ENCODE results near the gene SPTBN1. TPM values are rescaled to one million over a fixed set of nuclear protein-coding genes. Genes with fewer than 3 reads are reported as not detected.

SPTBN1 gene
- total and polyA plus RNA-seq, 9 donors, result 108 to 314 (median 232) TPM

GRCh38 chr2:54704238-54704637, 248.1 kb downstream of the SPTBN1 start:
- Histone ChIP-seq H3K27me3 (no peaks in the 10 kb centered on the region), H3K4me3 (no peak overlapping the region), H3K9me3 (no peaks in the 10 kb centered on the region), H3K27ac (no peak overlapping the region), H3K36me3 (no peaks in the 10 kb centered on the region), H3K4me1 (ENCODE audit: insufficient read depth) (no peaks in the 10 kb centered on the region)
- TF ChIP-seq CTCF (IDR thresholded peaks at IDR 0.05) (no peak), POLR2A (IDR thresholded peaks at IDR 0.05) (no peak), EP300 (IDR thresholded peaks at IDR 0.05) (no peak)
- DNase-seq, result no peak
- intact Hi-C loops (cut with DNase I), result loop anchor here in 1 of 4 donors (10.0 kb wide), 2 partner anchors 169 to 599 kb away; no protein-coding TSS in a partner anchor
- WGBS, 3 donors, result 93 to 97% (median 96%) methylated on average over 1 of the region's 1 CpG

DNA sequence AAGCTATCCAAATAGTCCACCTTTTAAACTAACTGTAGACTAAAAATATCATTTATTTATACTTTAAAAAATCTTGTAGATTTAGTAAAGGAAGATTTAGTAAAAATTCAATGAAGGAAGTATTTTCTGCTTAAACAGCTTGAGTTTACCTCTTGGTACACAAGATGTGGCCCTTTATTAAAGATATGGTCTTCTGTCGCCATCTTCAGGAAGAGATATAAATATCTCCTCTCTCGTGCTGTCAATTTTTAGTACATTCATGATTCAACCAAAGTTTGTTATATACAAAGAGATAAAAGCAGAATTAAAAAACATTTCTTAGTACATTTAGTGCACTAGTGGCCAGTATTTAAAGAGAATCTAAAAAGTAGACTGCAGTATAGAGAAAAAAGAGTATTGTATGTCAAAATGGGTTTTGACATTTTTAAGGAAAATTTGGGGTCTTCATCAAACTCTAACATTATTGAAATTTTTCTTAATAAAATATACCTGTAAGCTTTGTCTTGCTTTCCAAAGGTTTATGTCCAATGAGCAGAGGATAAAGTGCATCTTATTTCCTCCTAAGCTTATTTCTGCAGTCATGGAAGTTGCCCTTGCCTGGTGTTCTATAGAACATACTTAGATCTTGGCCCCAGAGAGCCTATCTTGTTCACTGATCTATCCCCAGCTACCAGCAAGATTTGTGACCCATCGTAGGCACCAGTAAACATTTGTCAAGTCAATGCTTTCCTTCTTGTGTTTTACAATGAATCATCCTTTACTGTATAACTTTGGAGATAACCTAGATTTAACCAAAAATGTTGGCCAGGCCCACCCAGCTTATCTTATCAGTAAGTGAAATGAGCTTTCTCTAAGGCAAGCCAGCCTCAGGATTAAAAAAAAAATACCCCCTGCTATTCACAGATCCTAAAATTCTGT, 248.8 kb downstream of the SPTBN1 start:
- no peak for DNase-seq
- intact Hi-C loops (cut with DNase I), result loop anchor here in 1 of 4 donors (10.0 kb wide), 2 partner anchors 170 to 600 kb away; no protein-coding TSS in a partner anchor
- TF ChIP-seq CTCF (IDR thresholded peaks at IDR 0.05) (peak; percentile 53 to 73 (median 55)), POLR2A (IDR thresholded peaks at IDR 0.05) (no peak), EP300 (IDR thresholded peaks at IDR 0.05) (no peak)
- Histone ChIP-seq H3K9me3 (no peaks in the 10 kb centered on the region), H3K36me3 (no peaks in the 10 kb centered on the region), H3K27ac (no peak overlapping the region), H3K27me3 (no peaks in the 10 kb centered on the region), H3K4me1 (ENCODE audit: insufficient read depth) (no peaks in the 10 kb centered on the region), H3K4me3 (no peak overlapping the region)
- 5 to 11% (median 6%) methylated on average over 3 of the region's 3 CpGs for WGBS, 3 donors

- H3K27ac ChIP-seq, result no peak overlapping the region
- no peaks in the 10 kb centered on the region for H3K4me1 ChIP-seq (ENCODE audit: insufficient read depth)
- H3K27me3 ChIP-seq, result no peaks in the 10 kb centered on the region
- intact Hi-C loops (cut with DNase I), result loop anchor here in 1 of 4 donors (10.0 kb wide), 2 partner anchors 172 to 602 kb away; no protein-coding TSS in a partner anchor
- no peak for TF ChIP-seq CTCF (IDR thresholded peaks at IDR 0.05)
- TF ChIP-seq POLR2A (IDR thresholded peaks at IDR 0.05), result no peak
- TF ChIP-seq EP300 (IDR thresholded peaks at IDR 0.05), result no peak
- DNase-seq, result no peak
- 92 to 96% (median 95%) methylated on average over 1 of the region's 1 CpG for WGBS, 3 donors
- H3K9me3 ChIP-seq, result no peaks in the 10 kb centered on the region
- no peak overlapping the region for H3K4me3 ChIP-seq
- H3K36me3 ChIP-seq, result no peaks in the 10 kb centered on the region
Measured at GRCh38 chr2:54706622-54707021, 250.5 kb downstream of the SPTBN1 start.

DNA sequence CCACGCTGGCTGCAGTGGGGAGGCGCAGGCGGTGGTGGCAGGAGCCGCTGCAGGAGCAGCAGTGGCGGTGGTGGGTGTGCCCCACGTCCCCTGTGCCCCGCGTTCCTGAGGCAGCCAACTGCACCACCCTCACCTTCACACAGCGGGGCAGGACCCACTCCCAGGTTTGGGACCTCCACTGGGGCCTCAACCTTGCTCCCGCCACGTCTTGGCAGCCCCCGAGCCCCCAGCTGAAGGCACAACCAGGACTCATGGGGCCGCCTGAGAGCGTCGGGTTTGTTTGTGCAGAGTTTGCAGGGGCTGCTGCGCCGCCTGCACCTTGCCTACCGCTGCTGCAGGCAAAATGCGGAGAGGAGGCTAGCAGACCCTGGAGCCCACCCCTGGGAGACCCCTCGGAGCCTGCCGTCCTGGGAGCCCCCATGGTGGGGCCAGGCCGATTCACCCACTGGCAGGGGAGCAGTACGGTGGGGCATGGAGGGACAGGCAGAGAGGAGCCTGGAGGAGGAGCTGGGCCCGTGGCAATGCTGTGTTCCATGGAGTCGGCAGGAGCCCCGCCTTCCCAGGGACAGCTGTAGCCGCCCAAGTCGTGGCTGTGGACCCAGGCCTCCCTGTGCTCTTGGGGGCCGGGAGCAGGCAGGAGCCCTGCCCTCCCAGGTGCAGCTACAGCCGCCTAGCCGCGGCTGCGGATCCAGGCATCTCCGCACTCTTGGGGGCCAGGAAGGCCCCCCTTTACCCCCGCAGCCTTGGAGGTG, 252.6 kb downstream of the SPTBN1 start:
- peak overlapping the region; percentile 19 for H3K4me3 ChIP-seq
- H3K27me3 ChIP-seq, result no peaks in the 10 kb centered on the region
- TF ChIP-seq POLR2A (IDR thresholded peaks at IDR 0.05) (no peak), CTCF (IDR thresholded peaks at IDR 0.05) (no peak), EP300 (IDR thresholded peaks at IDR 0.05) (no peak)
- H3K36me3 ChIP-seq, result no peaks in the 10 kb centered on the region
- no peak overlapping the region for H3K27ac ChIP-seq
- DNase-seq, result peak in 2 of 5 donors; percentile 19 to 49
- intact Hi-C loops (cut with DNase I), result loop anchor here in 1 of 4 donors (10.0 kb wide), 2 partner anchors 174 to 604 kb away; no protein-coding TSS in a partner anchor
- H3K9me3 ChIP-seq, result no peaks in the 10 kb centered on the region
- 25 to 40% (median 28%) methylated on average over 23 to 35 of the region's 35 CpGs for WGBS, 3 donors
- no peaks in the 10 kb centered on the region for H3K4me1 ChIP-seq (ENCODE audit: insufficient read depth)

Measured in ovary (tissue), 9 donors.